ENCODE measurements around the gene LDB2.
"Not testable (repeated sequence)": the region's sequence is repeated elsewhere in the genome, so short reads cannot be mapped to it uniquely, and the experiment has no call there.

The LDB2 gene

DNA sequence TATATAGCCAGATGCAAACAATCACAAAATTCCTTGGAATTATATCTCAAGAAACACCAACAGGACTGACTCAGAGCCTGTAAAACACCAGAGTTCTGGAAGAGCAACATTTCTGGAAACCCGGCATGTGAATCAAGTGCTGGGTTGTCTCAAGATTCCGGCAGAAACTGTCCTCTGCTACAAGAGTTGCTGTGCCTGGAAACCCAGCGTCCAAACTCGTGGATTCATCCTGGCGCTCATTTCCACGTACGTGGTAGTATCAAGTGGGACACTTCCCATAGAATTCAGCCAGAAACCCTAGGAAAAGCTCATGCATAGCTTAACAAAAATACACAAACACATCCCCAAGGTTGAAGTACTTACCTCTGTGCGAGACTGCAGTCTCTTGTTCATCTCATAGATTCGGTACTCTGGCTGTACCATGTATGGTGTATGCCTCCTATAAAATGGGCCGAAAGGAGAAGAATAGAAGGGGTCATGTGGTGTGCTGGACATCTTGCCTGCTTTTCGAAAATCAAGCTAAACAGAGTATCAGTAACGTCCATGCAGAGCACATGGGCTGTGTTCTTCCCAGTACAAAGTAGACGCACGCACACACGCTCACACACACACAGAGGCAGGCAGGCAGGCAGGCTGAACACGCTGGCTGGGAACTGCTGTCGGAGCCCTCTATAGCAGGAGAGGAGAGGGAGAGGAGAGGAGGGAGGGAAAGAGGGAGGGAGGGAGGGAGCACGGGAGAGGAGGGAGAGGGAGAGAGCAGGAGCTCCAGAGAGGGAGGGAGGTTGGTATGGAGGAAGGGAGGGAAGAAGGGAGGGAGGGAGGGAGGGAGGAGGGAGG, at the start of gene LDB2:
LDB2 (minus strand) TSS at position 655 of the 837 bp plus-strand sequence.
- no peak for DNase-seq

DNA sequence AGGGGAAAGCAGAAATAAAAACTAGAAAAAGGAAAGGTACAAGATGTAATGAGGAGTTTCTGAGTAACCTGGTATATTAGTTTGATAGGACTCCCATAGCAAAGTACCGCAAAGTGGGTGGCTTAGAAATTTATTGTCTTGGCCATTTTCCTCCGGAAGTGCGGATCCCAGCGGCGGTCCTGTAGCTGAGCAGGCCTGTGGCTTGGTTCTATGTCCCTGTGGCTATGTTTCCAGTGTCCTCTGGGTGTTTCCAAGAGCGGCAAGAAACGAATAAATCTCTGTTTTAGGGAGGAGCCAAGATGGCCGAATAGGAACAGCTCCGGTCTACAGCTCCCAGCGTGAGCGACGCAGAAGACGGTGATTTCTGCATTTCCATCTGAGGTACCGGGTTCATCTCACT, 44.0 kb upstream of the LDB2 start:
- DNase-seq: no peak

DNA sequence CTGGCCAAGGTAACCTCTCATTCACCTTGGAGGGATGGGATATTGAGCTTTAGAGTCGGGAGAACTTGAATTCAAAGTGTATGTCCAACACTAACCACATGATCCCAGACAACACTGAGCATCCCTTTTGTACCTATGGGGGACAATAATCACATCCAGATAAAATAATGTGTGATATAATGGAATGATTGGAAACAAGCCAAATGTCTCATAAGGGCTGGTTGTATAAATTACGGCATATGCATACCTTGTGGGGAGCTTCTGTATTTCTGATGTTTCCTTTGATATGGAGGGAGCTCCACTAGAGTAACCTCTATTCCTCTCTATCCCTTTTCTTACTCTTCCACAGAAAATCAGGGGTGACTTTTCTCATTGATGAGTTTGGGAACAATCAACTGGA, 40.7 kb upstream of the LDB2 start:
- no peak for DNase-seq

DNA sequence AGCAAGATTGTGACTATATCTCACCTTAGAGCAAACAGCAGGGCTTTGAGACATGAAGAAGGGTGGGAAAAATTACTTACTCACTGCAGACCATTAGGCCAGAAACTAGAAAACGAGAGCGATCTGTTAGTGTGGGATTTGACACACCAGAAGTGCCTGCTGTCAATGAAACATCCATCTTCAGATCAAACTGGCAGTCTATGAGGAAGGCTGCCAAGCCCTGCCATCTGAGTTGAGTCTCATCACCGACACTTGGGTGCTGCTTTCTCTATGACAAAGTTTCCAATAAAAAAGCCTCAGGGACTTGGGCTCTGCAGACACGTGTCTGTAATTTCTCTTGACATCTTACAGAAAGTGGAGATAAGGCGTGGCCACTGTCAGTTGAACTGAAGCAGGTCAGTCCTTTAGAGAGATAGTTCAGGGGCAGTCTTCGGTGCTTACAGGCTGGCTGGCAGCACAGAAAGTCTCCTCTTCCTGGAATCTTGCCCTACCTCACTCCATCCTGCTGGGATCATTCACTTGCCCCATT, 40.1 kb upstream of the LDB2 start:
- no peak for DNase-seq

DNA sequence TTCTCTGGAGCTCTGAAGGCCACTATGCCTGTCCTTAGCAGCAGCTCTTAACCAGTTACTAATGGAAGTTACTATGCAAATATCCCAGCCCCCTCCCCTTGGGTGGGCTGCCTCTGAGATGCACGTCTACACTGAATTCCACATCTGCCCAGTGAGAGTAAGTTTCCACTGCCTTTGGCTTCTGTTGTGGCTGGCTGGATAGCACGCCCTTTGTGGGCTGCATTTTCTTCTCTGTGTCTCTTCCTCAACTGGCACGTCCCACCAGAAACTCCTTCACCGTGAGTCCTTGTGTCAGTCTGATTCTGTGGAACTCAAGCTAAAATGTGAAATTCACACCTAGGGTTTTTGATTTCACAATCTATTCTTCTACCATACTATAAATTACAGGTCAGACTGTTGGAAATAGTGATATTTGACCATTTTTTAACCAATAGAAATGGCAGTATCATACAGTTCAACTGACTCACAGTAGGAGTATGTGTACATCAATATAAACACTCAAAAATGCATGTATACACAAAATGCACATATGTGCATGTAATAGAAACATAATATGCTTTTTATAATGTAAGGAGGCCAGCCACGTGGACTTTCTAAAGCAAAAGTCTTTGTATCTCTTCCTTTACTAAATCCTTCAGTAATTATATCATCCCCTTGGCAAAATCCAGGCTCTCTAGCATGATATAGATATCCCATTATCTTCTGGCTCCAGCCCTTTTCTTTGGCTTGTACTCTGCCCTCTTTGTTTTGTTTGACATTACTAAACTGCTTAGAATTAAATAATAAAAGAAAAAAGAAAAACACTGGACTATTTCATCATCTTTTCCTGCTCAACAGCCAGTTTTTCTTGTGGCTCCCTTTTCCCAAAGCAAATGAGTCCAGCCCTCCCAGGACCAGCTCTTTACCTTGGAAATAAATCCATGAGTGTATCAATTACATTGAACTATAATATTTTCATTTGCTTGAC, 33.2 kb upstream of the LDB2 start:
- no peak for DNase-seq

DNA sequence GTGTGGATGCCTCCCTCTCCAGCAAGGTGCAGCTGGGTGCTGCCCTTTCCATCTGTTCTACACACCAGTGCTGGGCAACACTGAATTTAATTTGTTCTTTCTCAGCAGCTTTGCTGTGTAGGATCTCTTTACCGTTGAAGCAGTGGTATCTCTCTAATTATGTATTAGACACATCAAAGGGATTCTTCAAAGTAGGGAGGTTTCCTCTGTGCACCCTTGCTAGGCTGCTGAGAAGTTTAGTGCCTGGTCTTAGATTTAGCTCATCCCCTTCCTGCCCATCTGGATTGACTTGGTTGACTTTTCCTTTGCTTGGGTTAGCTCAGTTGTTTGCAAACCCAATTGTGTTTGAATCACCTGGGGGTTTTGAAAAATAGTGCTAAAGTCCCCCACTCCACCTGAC, 27.8 kb upstream of the LDB2 start:
- DNase-seq: no peak

DNA sequence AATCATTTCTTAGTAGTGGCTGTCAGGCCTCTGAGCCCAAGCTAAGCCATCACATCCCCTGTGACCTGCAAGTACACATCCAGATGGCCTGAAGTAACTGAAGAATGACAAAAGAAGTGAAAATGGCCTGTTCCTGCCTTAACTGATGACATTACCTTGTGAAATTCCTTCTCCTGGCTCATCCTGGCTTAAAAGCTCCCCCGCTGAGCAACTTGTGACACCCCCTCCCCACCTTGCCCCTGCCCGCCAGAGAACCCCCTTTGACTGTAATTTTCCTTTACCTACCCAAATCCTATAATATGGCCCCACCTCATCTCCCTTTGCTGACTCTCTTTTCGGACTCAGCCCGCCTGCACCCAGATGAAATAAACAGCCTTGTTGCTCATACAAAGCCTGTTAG, 20.3 kb upstream of the LDB2 start:
- not testable (repeated sequence) for DNase-seq

DNA sequence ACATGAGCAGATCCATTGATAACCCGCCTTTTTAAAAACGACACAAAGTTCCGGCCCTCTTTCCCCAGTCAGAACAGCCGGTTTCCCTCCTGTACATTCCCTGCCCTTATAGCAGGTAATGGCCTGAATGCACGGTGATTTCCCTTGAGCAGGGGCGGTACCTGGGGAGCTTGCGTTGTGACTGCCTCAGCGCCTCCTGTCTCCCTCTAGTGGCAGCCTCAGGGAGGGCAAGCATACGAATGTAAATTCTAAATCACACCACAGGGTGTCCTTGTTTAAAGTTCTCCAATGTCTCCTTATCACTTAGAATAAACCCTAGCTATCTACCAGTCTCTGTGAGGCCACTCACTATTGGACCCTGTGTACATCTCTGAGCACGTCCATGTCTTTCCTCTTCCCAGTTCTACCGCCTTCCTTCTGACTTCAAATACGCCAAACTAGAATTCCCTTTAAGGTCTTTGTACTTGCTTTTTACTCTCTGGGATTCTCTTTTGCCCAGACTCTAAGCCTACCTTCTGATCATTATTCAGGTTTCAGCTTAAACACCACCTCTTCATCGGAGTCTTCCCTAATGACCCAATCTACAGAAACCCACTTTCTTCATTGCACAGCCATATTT, 18.4 kb upstream of the LDB2 start:
- peak; percentile 73 for DNase-seq

DNA sequence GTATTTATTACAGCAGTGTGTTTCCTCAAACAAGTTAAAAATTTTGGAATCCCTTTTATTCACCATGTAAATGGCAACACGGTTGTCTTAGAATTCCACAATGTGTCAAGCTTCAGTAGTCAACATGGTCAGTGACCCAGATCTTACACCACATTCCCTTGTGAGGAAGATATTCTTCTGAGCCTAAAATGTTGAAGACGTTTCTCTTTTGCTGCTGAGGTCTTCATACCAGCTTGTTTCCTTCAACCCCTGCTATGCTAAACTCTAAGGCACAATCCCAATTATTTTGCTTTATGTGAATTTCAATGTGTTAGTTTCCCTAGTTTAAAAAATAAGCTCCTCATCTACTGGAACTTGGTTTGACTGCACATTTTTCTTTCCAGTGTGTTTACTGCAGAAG, 17.6 kb upstream of the LDB2 start:
- DNase-seq: no peak

DNA sequence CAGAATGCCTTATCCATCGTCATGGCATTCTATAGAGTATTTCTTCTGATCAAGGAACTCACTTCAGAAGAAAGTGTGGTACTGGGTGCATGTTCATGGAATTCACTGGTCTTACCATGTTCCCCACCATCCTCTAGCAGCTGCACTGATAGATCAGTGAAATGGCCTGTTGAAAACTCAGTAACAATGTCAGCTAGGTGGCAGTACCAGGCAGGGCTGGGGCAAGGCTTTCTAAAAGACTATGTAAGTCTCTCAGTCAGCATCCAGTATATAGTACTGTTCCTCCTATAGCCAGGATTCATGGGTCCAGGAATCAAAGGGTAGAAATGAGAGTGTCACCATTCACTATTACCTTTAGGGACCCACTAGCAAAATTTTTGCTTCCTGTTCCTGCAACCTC, 15.8 kb upstream of the LDB2 start:
- DNase-seq: no peak

DNA sequence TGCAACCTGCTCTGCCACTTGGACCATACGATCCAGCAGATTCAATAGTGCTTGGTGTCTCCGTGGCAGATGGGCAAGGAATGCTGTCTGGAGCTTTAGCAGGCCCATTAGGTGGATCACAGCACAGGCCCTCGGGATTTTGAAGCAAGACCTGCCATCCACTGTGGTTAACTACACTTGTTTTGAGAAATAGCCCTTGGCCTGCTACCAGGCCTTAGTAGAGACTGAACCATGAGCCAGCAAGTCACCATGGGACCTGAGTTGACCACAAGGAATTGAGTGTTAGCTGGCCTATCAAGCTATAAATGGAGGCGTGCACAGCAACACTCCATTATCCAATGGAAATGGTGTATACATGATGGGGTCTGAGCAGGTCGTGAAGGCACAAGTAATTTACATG, 14.5 kb upstream of the LDB2 start:
- no peak for DNase-seq

DNA sequence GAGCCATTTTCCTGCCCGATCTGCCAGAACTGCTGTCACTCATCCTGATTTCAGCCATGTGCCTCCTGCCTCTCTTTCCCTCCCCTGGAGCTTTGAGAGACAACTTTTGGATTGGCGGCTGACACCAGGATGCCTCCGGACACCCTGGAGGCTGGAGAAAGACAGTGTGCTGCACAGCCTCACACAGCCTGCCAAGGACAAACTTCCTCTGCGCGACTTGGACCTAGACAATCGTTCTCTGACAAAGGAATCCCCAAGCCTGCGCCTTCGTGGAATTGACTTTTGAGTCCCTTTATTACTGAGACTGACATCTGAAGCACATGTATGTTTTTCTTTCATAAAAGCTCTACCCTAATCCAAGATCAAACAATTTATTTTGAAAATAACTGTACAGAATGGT, 10.8 kb upstream of the LDB2 start:
- DNase-seq: no peak

DNA sequence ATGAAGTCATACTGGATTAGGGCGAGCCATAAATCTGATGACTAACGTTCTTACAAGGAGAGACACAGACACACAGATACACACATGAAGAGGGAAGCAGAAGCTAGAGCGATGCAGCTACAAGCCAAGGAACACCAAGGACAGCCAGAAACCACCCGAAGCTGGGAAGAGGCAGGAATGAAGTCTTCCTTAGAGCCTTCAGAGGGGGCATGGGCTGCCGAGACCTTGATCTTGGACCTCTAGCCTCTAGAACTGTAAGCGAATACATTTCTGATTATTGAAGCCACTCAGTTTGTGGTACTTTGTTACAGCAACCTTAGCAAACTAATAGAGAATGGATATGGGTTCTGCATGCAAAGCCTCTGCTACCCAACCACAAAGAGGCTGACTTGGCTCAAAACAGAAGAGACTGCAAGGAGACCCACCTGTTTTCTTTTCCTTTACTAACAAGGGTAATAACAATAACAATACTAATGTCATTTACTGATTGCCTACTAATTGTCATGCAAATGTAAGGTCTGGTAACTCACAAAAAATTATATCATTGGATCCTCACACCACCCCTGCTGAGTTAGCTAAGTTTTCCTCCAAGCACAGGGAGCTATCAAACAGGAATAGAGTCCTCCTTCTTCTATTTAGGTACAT, 10.1 kb upstream of the LDB2 start:
- DNase-seq: no peak

DNA sequence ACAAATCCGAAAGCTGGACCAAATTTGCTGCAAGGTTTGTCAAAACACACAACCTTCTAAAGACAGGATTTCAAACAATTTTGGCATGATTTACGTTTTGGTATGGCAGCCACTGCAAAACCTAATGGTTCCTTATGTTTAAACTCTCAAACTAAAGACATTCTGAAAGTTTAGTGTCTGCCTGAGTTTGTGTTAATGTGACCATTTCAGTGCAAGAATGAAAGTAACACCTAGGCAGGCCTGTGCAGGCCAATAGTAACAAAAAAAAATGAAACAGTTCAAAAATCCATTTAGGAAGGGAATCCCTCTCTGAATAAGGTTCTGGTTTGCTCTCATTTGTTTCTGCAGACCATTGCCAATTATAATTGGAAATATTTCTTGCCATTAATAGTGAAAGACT, 1.9 kb upstream of the LDB2 start:
- no peak for DNase-seq

DNA sequence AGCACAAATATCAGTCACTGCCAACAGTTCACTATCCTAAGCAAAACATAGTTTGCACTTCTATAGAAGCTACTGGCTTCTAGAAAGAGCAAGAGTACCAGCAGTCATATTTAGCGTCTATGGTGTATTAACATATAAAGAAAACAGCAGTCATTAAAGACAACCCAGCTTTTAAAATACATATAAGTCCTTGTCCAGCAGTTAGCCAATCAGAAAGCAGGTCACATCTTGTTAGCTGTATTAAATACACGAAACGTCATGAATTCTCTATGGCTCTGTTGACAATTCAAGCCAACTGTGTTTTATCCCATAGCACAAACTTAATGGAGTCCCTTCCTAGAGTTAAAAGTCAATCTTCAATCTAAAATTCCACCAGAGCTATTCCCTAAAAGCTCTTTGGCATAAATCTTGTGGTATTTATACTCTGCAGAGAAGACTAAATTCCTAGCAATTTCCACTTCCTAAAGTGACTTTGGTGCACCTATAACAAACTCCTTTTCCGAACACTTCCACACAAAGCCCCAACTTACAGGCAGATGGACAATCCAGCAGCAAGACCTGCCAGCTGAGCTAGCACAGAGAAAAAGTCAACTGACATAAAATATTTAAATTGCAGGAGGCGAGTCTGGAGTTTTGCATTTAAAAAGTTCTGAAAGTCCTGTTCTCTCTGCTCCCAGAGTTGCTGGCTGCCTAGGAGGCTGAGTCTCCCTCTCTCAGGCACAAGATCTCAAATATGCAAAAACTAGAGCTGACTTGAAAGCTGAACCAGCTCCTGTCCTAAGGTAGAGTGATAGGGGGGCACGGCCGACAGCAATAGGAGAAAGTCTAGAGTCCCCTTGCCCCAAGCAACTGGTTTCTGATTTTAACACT, 1.3 kb downstream of the LDB2 start:
- no peak for DNase-seq

DNA sequence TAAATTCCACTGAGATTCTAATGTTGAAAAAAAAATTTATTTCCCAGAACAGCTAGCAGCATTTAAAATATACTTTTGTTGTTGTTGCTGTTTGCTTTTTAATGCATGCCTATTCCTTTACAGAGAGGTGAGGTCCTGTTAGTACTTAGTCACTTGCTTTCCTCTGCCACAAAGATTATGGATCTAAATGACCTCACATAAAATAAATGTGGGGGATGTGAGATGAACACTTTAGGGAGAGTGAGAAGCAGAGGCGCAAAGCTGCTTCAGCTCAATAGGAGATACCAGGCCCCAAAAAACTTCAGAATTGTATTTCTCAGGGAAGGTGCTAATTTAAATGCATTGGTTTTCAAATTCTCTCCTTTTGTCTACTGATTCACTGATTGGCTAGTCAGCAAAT, 4.0 kb downstream of the LDB2 start:
- no peak for DNase-seq

DNA sequence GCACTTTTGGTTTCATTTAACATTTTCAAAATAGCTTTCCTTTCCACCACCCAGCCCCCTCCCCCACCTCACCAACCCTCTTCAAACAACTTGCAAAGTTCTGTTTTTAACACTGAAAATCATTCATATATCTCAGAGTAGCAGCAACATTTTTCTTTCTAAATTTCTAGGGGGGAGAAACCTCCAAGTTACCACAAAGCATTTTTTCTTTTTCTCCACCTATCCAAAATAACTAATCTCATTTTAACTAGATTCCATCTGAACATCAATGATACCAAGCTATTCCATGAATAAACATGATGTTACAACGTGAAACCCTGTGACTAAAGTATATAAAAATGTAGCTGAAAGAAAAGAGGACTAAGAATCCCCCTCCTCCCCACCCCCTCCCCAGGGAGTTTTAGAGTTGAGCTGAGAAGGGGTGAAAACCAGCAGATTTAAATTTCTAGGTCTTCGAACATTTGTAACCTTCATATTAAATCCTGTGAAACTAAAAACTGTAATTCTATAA, 5.2 kb downstream of the LDB2 start:
- no peak for DNase-seq

DNA sequence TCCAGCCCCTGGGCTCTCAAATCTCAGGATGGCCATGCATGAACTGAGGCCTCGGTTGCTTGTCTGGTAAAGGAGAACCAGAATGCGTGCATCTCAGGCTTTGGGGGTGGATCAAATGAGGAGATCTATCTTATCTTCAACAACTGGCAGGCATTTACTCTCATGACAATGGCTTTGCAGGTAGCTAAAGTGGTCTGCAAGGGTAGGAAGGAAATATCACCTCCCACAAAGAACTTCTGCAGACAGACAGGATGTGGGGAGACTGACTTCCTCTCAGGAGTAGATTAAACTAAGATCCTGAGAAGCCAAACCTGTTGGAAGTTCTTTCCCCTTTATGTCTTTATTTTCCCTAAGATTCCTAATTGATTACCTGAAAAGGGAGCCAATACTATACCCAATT, 7.8 kb downstream of the LDB2 start:
- DNase-seq: peak; percentile 17

DNA sequence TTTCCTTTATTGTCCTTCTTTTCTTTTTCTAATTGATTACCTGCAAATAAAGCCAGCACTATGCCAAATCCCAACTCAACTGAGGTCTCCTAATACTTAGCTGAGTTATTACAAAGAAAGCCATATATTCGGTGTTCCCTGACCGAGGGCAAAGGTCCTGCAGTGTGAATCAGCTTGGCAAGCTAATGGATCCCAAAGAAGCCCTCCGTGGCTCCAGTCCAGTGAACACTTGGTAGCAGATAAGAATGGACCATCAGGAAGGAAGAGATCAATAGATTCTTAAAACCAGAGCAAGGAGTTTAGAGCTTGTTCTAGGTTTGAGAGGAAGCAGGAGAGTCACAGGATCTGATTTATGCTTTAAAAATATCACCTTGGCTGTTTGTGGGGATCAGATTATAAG, 8.5 kb downstream of the LDB2 start:
- no peak for DNase-seq

DNA sequence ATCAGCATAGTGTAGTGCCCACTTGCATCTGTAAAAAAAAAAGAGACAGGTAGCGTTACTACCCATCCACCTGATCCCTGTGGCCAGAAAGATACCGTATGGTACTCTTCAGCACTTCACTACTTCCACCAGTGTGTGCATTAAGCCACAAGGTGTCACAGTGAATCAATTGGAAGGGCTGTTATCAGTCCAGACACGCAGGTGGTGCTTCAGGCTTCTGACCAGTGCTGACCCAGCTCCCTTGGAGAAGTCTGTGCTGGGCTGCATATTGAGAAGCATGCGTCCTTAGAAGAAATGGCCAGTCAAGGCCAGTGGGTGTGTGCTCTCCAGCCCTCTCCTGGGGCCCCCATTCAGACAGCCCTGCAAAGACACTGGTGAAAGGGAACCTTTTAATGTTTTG, 10.6 kb downstream of the LDB2 start:
- DNase-seq: no peak

DNA sequence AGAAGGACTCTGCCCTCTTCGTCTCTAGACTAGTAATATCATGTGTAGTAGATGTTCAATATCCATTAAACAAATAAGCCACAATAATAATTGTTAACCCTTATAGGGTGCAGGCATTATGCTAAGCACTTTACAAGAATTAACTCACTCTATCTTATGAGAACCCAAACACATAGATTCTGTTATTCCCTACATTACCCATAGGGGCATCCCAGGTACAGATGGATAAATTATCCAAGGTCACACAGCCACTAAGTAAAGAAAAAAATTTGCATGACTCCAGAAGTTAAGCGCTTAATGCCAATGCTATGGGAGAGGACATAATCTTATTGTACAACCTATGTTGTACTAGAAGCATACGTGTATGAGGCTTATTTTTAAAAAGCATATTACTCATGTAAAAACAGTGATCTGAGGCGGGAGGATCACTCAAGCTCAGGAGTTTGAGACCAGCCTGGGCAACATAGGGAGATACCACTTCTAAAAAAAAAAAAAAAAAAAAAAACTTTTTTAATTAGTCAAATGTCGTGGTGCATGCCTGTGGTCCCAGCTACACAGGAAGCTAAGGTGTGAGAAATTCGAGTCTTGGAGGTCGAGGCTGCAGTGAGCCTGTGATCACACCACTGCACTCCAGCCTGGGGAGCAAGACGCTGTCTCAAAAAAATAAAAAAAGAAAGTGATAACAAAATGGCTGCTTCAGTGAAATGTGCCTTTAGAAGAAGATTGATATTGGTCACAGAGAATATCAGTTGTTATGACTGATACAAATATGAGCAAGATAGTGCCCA, 13.6 kb downstream of the LDB2 start:
- DNase-seq: peak; percentile 14

Data from CD4-positive, alpha-beta T cell treated with Interleukin-17A for 1 hour (primary cell).